ENCODE results near the gene FGA.

The FGA gene

GRCh38 chr4:154569584-154569983, 21.0 kb downstream of the FGA start:
- H3K4me2 ChIP-seq (ENCODE audit: low read depth, low read length): no peak overlapping the region
- no peak for TF ChIP-seq EZH2 (optimal IDR thresholded peaks at IDR 0.05; ENCODE audit: low read depth, low read length)

GRCh38 chr4:154569028-154569427, 21.5 kb downstream of the FGA start:
- Histone ChIP-seq H3K27ac (ENCODE audit: low read length) (no peak overlapping the region), H3K79me2 (ENCODE audit: low read length) (no peaks in the 10 kb centered on the region), H3K4me1 (ENCODE audit: low read length) (no peaks in the 10 kb centered on the region), H2AFZ (ENCODE audit: low read length) (no peak overlapping the region), H3K36me3 (replicated peaks; ENCODE audit: insufficient read depth, low read length) (no peaks in the 10 kb centered on the region), H3K9me2 (replicated peaks; ENCODE audit: insufficient read depth, low read length) (no peaks in the 10 kb centered on the region), H4K20me1 (ENCODE audit: insufficient read depth, low read length) (no peaks in the 10 kb centered on the region), H3K4me3 (ENCODE audit: low read length) (no peak overlapping the region), H3K27me3 (replicated peaks; ENCODE audit: insufficient read depth, low read length) (no peaks in the 10 kb centered on the region), H3K4me2 (ENCODE audit: low read depth, low read length) (no peak overlapping the region), H3F3A (ENCODE audit: insufficient read depth, low read length) (no peaks in the 10 kb centered on the region), H3K9ac (ENCODE audit: low read length) (no peak overlapping the region), H3K9me3 (replicated peaks; ENCODE audit: insufficient read depth, low read length) (no peaks in the 10 kb centered on the region)
- TF ChIP-seq EZH2 (optimal IDR thresholded peaks at IDR 0.05; ENCODE audit: low read depth, low read length): no peak
- TF ChIP-seq CTCF (IDR thresholded peaks at IDR 0.05; ENCODE audit: low read length): no peak
- TF ChIP-seq EZH2phosphoT487 (IDR thresholded peaks at IDR 0.05; ENCODE audit: low read length): no peak
- DNase-seq: no peak

More at GRCh38 chr4:154569584-154569983, 21.0 kb downstream of the FGA start:
- no peaks in the 10 kb centered on the region for H3K36me3 ChIP-seq (replicated peaks; ENCODE audit: insufficient read depth, low read length)
- no peak overlapping the region for H3K9ac ChIP-seq (ENCODE audit: low read length)
- H3K27me3 ChIP-seq (replicated peaks; ENCODE audit: insufficient read depth, low read length): no peaks in the 10 kb centered on the region
- H2AFZ ChIP-seq (ENCODE audit: low read length): no peak overlapping the region
- no peak overlapping the region for H3K27ac ChIP-seq (ENCODE audit: low read length)
- H4K20me1 ChIP-seq (ENCODE audit: insufficient read depth, low read length): no peaks in the 10 kb centered on the region
- H3K79me2 ChIP-seq (ENCODE audit: low read length): no peaks in the 10 kb centered on the region
- H3K4me1 ChIP-seq (ENCODE audit: low read length): no peaks in the 10 kb centered on the region
- no peak overlapping the region for H3K4me3 ChIP-seq (ENCODE audit: low read length)
- H3K9me2 ChIP-seq (replicated peaks; ENCODE audit: insufficient read depth, low read length): no peaks in the 10 kb centered on the region
- no peaks in the 10 kb centered on the region for H3F3A ChIP-seq (ENCODE audit: insufficient read depth, low read length)
- no peaks in the 10 kb centered on the region for H3K9me3 ChIP-seq (replicated peaks; ENCODE audit: insufficient read depth, low read length)
- no peak for DNase-seq

- H3K36me3 ChIP-seq (replicated peaks; ENCODE audit: insufficient read depth, low read length): no peaks in the 10 kb centered on the region
- no peak overlapping the region for H3K4me2 ChIP-seq (ENCODE audit: low read depth, low read length)
- no peaks in the 10 kb centered on the region for H3K79me2 ChIP-seq (ENCODE audit: low read length)
- H4K20me1 ChIP-seq (ENCODE audit: insufficient read depth, low read length): no peaks in the 10 kb centered on the region
- H3K27ac ChIP-seq (ENCODE audit: low read length): no peak overlapping the region
- no peaks in the 10 kb centered on the region for H3K9me2 ChIP-seq (replicated peaks; ENCODE audit: insufficient read depth, low read length)
- H3F3A ChIP-seq (ENCODE audit: insufficient read depth, low read length): no peaks in the 10 kb centered on the region
- H3K9ac ChIP-seq (ENCODE audit: low read length): no peak overlapping the region
- H3K9me3 ChIP-seq (replicated peaks; ENCODE audit: insufficient read depth, low read length): no peaks in the 10 kb centered on the region
- H3K4me3 ChIP-seq (ENCODE audit: low read length): no peak overlapping the region
- H3K27me3 ChIP-seq (replicated peaks; ENCODE audit: insufficient read depth, low read length): no peaks in the 10 kb centered on the region
- DNase-seq: no peak
- no peak overlapping the region for H2AFZ ChIP-seq (ENCODE audit: low read length)
- TF ChIP-seq CTCF (IDR thresholded peaks at IDR 0.05; ENCODE audit: low read length) (no peak), EZH2 (optimal IDR thresholded peaks at IDR 0.05; ENCODE audit: low read depth, low read length) (no peak), EZH2phosphoT487 (IDR thresholded peaks at IDR 0.05; ENCODE audit: low read length) (no peak)
- H3K4me1 ChIP-seq (ENCODE audit: low read length): no peaks in the 10 kb centered on the region
Measured at GRCh38 chr4:154566639-154567204, 23.8 kb downstream of the FGA start.

GRCh38 chr4:154565704-154566103, 24.8 kb downstream of the FGA start:
- H3K4me1 ChIP-seq (ENCODE audit: low read length): no peaks in the 10 kb centered on the region
- TF ChIP-seq EZH2 (optimal IDR thresholded peaks at IDR 0.05; ENCODE audit: low read depth, low read length) (no peak), CTCF (IDR thresholded peaks at IDR 0.05; ENCODE audit: low read length) (no peak), EZH2phosphoT487 (IDR thresholded peaks at IDR 0.05; ENCODE audit: low read length) (no peak)
- H3K79me2 ChIP-seq (ENCODE audit: low read length): no peaks in the 10 kb centered on the region
- H3K9me3 ChIP-seq (replicated peaks; ENCODE audit: insufficient read depth, low read length): no peaks in the 10 kb centered on the region
- DNase-seq: no peak
- no peaks in the 10 kb centered on the region for H3K9me2 ChIP-seq (replicated peaks; ENCODE audit: insufficient read depth, low read length)
- no peaks in the 10 kb centered on the region for H4K20me1 ChIP-seq (ENCODE audit: insufficient read depth, low read length)
- H3K27me3 ChIP-seq (replicated peaks; ENCODE audit: insufficient read depth, low read length): no peaks in the 10 kb centered on the region
- H3F3A ChIP-seq (ENCODE audit: insufficient read depth, low read length): no peaks in the 10 kb centered on the region
- H3K36me3 ChIP-seq (replicated peaks; ENCODE audit: insufficient read depth, low read length): no peaks in the 10 kb centered on the region
- no peak overlapping the region for H2AFZ ChIP-seq (ENCODE audit: low read length)
- no peak overlapping the region for H3K9ac ChIP-seq (ENCODE audit: low read length)
- no peak overlapping the region for H3K4me2 ChIP-seq (ENCODE audit: low read depth, low read length)
- no peak overlapping the region for H3K4me3 ChIP-seq (ENCODE audit: low read length)
- H3K27ac ChIP-seq (ENCODE audit: low read length): no peak overlapping the region

Measured in MM.1S (cell line).